Uterus (tissue), 4 donors: ENCODE results near the gene PDLIM5. TPM values are rescaled to one million over a fixed set of nuclear protein-coding genes. Genes with fewer than 3 reads are reported as not detected.
A peak's percentile ranks its signal among the peaks of the same experiment; 100 is the strongest.
"Not testable (repeated sequence)": the region's sequence is repeated elsewhere in the genome, so short reads cannot be mapped to it uniquely, and the experiment has no call there.

ENCODE experiments used
- DNase-seq, 2 donors: peaks; one replicate each; pipeline ENCODE4 v3.0.0-alpha.2; 2019 to 2020
- H3K27ac ChIP-seq, 2 donors: fragments of 200-600 bp; sonication (generic); 1 replicate in 1 of 2; 2 replicates in 1 of 2; pipeline ENCODE4 v1.5.1; 2016 to 2018
- H3K27me3 ChIP-seq, 2 donors: fragments of 200-600 bp; sonication (generic); one replicate each; pipeline ENCODE4 v1.5.1; 2018 to 2019; ENCODE audit warnings: control low read depth in 1 of 2
- H3K36me3 ChIP-seq, 2 donors: fragments of 200-600 bp; sonication (generic); one replicate each; pipeline ENCODE4 v1.5.1; 2019; ENCODE audit warnings: control low read depth in 1 of 2
- H3K4me1 ChIP-seq, 2 donors: fragments of 200-600 bp; sonication (generic); one replicate each; pipeline ENCODE4 v1.5.1; 2018 to 2019; ENCODE audit warnings: control low read depth in 1 of 2
- H3K4me3 ChIP-seq, 2 donors: fragments of 200-600 bp; sonication (generic); 1 replicate in 1 of 2; 2 replicates in 1 of 2; pipeline ENCODE4 v1.5.1; 2018 to 2019; ENCODE audit warnings: mild to moderate bottlenecking in 1 of 2
- H3K9me3 ChIP-seq, 2 donors: fragments of 200-600 bp; sonication (generic); one replicate each; pipeline ENCODE4 v1.5.1; 2019; ENCODE audit warnings: control low read depth in 1 of 2
- POLR2A ChIP-seq, 2 donors: fragments of 450-650 bp; IDR thresholded peaks; one replicate each; pipeline ENCODE4 v1.6.1; 2016; ENCODE audit warnings: antibody characterized with exemption in 2 of 2, mild to moderate bottlenecking in 1 of 2, moderate library complexity in 1 of 2
- intact Hi-C: fragments of 100-400 bp; cut with DNase I; formaldehyde crosslinking; loops from one replicate; pipeline ENCODE4 v1.15.1; 2023; ENCODE audit warnings: low total_unique reads
- total RNA-seq, 4 donors: library from RNA; depleted of rRNA in 3 of 4; stranded (reverse); fragments of >200 nt in 3 of 4; gene quantifications; one replicate each; pipeline versions ENCODE4 v1.1.0 to v1.2.4, GENCODE V29; 2014 to 2023
- TF ChIP-seq, protein P1 (sequence below), 4 experiments: fragments of 200-600 bp in 2 of 4; fragments of 450-650 bp in 2 of 4; sonication (generic) in 2 of 4; IDR thresholded peaks; one replicate each; pipeline ENCODE4 v1.5.1; 2016 to 2019; ENCODE audit warnings: antibody characterized with exemption in 4 of 4, mild to moderate bottlenecking in 2 of 4, moderate library complexity in 1 of 4
- donor health status: DM: yes; HTN: yes; CAD: no.

Gene PDLIM5
- total RNA-seq, 4 donors from 2014 or later = 90.8 to 571 (median 351) TPM

DNA sequence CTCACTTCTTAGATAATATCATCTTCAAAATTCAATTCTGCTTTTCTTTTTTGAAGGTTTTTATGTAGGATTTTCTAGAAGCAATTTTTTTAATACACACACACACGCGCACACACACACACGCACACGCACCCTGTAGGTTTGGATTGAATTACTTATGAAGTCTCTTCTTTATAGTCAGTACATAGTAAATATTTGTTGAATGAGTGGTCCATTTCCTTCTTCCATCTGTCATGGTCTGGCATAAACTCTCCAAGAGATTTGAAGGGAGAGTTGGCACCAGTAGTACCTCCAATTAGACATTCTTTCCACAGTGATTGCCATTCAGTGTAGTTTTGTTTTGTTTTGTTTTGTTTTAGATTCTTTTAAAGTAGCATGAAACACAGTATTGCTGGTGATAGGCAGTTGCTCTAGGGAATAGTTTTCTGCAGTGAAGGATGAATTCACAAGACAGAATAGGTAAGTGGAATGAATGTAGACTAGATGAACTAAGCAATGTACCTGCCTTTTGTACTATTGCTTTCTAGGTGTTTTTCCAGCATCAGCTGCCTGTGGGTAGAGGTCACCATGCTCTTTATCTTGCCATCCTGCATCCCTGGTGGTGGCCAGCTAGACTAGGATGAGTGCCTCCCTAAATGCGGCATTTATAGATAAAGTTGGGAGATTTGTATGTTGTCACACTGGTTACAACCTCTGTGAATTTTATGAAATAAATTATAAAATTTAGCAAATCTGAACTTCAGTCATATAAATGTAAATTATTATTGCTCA, 20.5 kb downstream of the PDLIM5 start:
- no peak for TF ChIP-seq POLR2A (IDR thresholded peaks at IDR 0.05)
- TF ChIP-seq, protein P1, sequence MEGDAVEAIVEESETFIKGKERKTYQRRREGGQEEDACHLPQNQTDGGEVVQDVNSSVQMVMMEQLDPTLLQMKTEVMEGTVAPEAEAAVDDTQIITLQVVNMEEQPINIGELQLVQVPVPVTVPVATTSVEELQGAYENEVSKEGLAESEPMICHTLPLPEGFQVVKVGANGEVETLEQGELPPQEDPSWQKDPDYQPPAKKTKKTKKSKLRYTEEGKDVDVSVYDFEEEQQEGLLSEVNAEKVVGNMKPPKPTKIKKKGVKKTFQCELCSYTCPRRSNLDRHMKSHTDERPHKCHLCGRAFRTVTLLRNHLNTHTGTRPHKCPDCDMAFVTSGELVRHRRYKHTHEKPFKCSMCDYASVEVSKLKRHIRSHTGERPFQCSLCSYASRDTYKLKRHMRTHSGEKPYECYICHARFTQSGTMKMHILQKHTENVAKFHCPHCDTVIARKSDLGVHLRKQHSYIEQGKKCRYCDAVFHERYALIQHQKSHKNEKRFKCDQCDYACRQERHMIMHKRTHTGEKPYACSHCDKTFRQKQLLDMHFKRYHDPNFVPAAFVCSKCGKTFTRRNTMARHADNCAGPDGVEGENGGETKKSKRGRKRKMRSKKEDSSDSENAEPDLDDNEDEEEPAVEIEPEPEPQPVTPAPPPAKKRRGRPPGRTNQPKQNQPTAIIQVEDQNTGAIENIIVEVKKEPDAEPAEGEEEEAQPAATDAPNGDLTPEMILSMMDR (IDR thresholded peaks at IDR 0.05) = no peak
- H3K4me1 ChIP-seq = peaks cover 0 to 5% of the 10 kb centered on the region in 2 donors
- H3K36me3 ChIP-seq = no peaks in the 10 kb centered on the region
- no peaks in the 10 kb centered on the region for H3K9me3 ChIP-seq
- no peak overlapping the region for H3K4me3 ChIP-seq
- no peak for DNase-seq
- H3K27me3 ChIP-seq = no peaks in the 10 kb centered on the region
- intact Hi-C loops = no loop called here
- peak overlapping the region; percentile 9 to 31 for H3K27ac ChIP-seq

DNA sequence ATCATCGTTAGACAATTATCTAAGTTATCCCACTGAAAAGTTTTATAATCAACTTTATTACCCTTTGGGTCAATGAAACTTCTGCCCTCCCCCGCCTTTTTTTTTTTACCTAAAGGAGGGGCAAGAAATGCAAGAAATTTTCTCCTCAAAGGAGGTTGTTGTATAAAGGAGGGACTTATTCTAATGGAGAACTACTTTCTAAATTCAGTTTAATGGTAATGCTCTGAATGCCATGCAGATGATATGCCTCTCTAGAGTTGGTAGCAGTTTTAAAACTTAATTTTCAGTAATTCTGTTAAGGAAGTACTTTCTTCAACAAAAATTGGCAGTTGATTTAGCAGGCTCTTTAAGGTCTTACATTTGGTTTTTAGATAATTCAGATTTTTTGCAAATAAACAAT, 23.3 kb downstream of the PDLIM5 start:
- no peaks in the 10 kb centered on the region for H3K9me3 ChIP-seq
- intact Hi-C loops = no loop called here
- H3K36me3 ChIP-seq = no peaks in the 10 kb centered on the region
- no peak for DNase-seq
- no peak overlapping the region for H3K4me3 ChIP-seq
- TF ChIP-seq, protein P1 (IDR thresholded peaks at IDR 0.05) = no peak
- no peak for TF ChIP-seq POLR2A (IDR thresholded peaks at IDR 0.05)
- H3K27me3 ChIP-seq = no peaks in the 10 kb centered on the region
- peak overlapping the region in 1 of 2 donors; percentile 16 for H3K27ac ChIP-seq
- H3K4me1 ChIP-seq = peaks cover under 1 to 4% of the 10 kb centered on the region in 2 donors

DNA sequence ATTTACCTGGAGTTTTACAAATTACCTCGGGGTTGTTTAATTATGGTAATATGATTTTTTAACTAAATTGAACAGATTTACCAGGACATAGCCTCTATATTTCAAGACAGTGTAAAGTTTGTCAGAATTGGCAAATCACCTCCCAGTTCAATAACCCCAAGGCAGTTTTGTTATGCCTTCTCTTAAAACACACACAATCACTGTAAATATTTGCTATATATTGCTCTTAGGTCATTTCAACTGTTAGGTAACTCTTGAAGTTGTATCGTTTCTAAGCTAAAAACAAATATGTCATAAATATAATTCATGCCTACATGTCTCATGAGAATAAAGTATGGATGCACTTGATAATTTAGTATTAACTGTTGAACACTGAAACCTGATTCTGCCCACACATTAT, 24.1 kb downstream of the PDLIM5 start:
- Histone ChIP-seq H3K27ac (peak overlapping the region in 1 of 2 donors; percentile 16), H3K36me3 (no peaks in the 10 kb centered on the region), H3K9me3 (no peaks in the 10 kb centered on the region), H3K27me3 (no peaks in the 10 kb centered on the region), H3K4me3 (no peak overlapping the region), H3K4me1 (peaks cover 4 to 6% of the 10 kb centered on the region in 2 donors)
- TF ChIP-seq POLR2A (IDR thresholded peaks at IDR 0.05) = no peak
- TF ChIP-seq, protein P1 (IDR thresholded peaks at IDR 0.05) = no peak
- DNase-seq = no peak
- intact Hi-C loops = no loop called here

DNA sequence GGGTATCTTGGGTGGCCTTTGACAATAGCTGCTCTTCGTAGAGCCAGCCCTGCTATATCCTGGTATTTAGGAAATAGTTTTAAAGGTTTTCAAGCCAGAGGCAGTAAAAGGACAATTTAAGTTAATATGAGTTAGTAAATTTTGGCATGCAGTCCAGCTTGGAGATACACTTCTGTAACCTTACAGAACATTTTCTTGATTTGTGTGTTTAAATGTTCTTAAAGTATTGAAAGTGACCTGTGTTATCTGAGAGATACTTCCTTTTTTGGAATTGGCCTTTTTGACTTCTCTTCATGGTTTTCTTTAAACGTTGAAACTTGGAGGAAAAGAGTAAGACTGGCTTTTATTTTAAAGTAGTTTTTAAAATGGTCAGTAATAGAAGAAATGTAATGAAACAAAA, 25.5 kb downstream of the PDLIM5 start:
- no peak for DNase-seq
- Histone ChIP-seq H3K36me3 (no peaks in the 10 kb centered on the region), H3K27ac (peak overlapping the region; percentile 41 to 64), H3K4me3 (no peak overlapping the region), H3K4me1 (peaks cover 4 to 7% of the 10 kb centered on the region in 2 donors), H3K9me3 (no peaks in the 10 kb centered on the region), H3K27me3 (no peaks in the 10 kb centered on the region)
- TF ChIP-seq, protein P1 (IDR thresholded peaks at IDR 0.05) = no peak
- TF ChIP-seq POLR2A (IDR thresholded peaks at IDR 0.05) = no peak
- intact Hi-C loops = no loop called here

DNA sequence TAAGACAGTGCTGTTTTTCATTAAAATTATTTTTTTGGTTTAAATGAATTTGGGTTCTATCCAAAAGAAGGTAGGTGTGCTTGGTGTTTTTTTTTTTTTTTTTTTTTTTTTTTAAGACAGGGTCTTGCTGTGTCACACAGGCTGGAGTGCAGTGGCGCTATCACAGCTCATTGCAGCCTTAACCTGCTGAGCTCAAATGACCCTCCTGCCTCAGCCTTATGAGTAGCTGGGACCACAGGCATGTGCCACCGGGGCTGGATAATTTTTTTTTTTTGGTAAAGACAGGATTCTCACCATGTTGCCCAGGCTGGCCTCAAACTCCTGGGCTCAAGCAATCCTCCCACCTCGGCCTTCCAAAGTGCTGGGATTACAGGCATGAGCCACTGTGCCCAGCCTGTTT, 27.1 kb downstream of the PDLIM5 start:
- H3K27me3 ChIP-seq, DNase-seq, H3K36me3 ChIP-seq, intact Hi-C loops, H3K4me3 ChIP-seq, H3K9me3 ChIP-seq: not testable (repeated sequence)
- H3K27ac ChIP-seq = peak overlapping the region in 1 of 2 donors; percentile 31
- peaks cover 4 to 12% of the 10 kb centered on the region in 2 donors for H3K4me1 ChIP-seq
